ENCODE measurements around the gene SCMH1.

DNA sequence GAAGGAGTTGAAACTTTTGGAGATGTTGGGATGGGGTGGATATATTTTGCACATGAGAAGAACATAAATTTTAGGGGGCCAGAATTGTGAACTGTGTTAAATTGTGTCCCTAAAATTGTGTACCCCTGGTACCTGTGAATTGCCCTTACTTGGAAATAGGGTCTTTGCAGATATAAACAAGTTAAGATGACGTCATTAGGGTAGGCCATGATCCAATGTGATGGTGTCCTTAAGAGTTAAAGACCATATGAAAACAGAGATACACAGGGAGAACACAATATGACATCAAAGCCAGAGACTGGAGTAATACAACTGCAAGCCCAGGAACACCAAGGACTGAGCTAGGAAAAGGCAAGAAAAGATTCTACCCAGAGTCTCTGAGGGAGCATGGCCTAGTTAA lies 24.0 kb downstream of the SCMH1 start:
- TF ChIP-seq, protein P1, sequence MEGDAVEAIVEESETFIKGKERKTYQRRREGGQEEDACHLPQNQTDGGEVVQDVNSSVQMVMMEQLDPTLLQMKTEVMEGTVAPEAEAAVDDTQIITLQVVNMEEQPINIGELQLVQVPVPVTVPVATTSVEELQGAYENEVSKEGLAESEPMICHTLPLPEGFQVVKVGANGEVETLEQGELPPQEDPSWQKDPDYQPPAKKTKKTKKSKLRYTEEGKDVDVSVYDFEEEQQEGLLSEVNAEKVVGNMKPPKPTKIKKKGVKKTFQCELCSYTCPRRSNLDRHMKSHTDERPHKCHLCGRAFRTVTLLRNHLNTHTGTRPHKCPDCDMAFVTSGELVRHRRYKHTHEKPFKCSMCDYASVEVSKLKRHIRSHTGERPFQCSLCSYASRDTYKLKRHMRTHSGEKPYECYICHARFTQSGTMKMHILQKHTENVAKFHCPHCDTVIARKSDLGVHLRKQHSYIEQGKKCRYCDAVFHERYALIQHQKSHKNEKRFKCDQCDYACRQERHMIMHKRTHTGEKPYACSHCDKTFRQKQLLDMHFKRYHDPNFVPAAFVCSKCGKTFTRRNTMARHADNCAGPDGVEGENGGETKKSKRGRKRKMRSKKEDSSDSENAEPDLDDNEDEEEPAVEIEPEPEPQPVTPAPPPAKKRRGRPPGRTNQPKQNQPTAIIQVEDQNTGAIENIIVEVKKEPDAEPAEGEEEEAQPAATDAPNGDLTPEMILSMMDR (IDR thresholded peaks at IDR 0.05; ENCODE audit: low read depth, low read length, poor library complexity, severe bottlenecking): no peak
- no peak for TF ChIP-seq EZH2phosphoT487 (IDR thresholded peaks at IDR 0.05; ENCODE audit: borderline replicate concordance, low read length)
